HL-60 (cell line): ENCODE results near the gene TAPBPL.

Experiments
- DNase-seq, 2 experiments: peaks; one replicate each; pipeline ENCODE4 v3.0.0-alpha.2; 2010 to 2020; ENCODE audit warnings: low read depth in 1 of 2, low spot score in 1 of 2
- H3K27ac ChIP-seq: fragments of 250-450 bp; sonication (Bioruptor Pico); replicated peaks from 2 replicates; pipeline ENCODE4 v1.5.1; 2020; ENCODE audit warnings: mild to moderate bottlenecking, moderate library complexity
- H3K27me3 ChIP-seq: fragments of 250-450 bp; sonication (Bioruptor Pico); 2 replicates; pipeline ENCODE4 v1.5.1; 2021; ENCODE audit warnings: mild to moderate bottlenecking, moderate library complexity; ENCODE audit not compliant: insufficient read depth, poor library complexity, severe bottlenecking
- H3K4me3 ChIP-seq: replicated peaks from 2 replicates; pipeline ENCODE4 v1.5.1; 2011; ENCODE audit warnings: mild to moderate bottlenecking, control low read depth, low read length; ENCODE audit not compliant: insufficient read depth
- GABPA ChIP-seq: IDR thresholded peaks from 2 replicates; pipeline ENCODE4 v1.6.1; 2012; ENCODE audit warnings: low read depth
- POLR2AphosphoS5 ChIP-seq: IDR thresholded peaks from 2 replicates; pipeline ENCODE4 v1.6.1; 2012; ENCODE audit warnings: low read depth
- SPI1 ChIP-seq: IDR thresholded peaks from 2 replicates; pipeline ENCODE4 v1.6.1; 2012; ENCODE audit warnings: low read depth, mild to moderate bottlenecking, borderline replicate concordance
- TF ChIP-seq, protein P1 (sequence below): IDR thresholded peaks from one replicate; pipeline ENCODE4 v1.5.1; 2011; ENCODE audit warnings: low read length, control low read depth, inconsistent platforms; ENCODE audit not compliant: insufficient read depth
- TF ChIP-seq, protein P2 (sequence below): IDR thresholded peaks from 2 replicates; pipeline ENCODE4 v1.6.1; 2012; ENCODE audit warnings: low read depth; ENCODE audit not compliant: insufficient replicate concordance

TAPBPL gene

DNA sequence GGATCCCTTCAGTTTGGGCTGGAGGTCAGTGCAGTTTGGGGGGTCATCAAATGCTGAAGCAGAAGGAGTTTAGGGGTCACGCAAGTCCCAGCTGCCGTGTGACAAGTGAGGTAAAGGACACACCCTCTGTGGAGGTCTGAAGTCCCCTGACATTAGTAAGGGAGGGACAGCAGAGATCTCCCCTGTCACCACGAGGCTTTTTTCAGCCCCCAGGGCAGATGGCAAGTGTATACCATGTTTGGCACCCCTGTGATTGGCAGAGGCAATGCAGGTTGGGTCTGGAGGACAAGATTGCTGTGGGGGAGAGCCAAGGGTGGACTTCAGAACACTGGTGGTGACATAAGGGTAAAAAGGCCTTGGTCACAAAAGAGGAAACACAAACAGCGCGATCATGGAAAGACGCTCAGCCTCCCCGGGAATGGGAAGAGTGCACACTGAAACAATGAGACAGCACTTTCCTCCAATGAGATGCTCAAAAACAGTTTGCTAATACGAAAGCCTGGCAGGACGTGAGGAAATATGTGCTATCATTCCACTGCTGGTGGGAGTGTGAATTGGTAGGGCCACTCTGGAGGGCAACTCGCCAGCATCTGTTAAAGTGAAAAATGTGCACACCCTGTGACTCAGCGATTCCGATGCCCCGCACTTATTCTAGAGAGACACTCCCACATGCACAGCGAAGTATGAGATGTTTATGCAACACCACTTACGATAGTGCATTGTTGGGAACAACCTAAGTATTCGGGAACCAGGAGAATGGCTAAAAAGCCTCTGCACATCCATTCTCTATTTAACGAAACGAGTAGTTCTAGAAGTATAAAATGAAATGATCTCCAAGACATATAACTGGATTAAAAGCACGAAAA lies 21.5 kb upstream of the TAPBPL start:
- TF ChIP-seq, protein P1, sequence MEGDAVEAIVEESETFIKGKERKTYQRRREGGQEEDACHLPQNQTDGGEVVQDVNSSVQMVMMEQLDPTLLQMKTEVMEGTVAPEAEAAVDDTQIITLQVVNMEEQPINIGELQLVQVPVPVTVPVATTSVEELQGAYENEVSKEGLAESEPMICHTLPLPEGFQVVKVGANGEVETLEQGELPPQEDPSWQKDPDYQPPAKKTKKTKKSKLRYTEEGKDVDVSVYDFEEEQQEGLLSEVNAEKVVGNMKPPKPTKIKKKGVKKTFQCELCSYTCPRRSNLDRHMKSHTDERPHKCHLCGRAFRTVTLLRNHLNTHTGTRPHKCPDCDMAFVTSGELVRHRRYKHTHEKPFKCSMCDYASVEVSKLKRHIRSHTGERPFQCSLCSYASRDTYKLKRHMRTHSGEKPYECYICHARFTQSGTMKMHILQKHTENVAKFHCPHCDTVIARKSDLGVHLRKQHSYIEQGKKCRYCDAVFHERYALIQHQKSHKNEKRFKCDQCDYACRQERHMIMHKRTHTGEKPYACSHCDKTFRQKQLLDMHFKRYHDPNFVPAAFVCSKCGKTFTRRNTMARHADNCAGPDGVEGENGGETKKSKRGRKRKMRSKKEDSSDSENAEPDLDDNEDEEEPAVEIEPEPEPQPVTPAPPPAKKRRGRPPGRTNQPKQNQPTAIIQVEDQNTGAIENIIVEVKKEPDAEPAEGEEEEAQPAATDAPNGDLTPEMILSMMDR = no peak
- TF ChIP-seq GABPA (no peak), SPI1 (peak; percentile 24; the same call in 1 of the 2 replicates), POLR2AphosphoS5 (peak; percentile 65)
- TF ChIP-seq, protein P2, sequence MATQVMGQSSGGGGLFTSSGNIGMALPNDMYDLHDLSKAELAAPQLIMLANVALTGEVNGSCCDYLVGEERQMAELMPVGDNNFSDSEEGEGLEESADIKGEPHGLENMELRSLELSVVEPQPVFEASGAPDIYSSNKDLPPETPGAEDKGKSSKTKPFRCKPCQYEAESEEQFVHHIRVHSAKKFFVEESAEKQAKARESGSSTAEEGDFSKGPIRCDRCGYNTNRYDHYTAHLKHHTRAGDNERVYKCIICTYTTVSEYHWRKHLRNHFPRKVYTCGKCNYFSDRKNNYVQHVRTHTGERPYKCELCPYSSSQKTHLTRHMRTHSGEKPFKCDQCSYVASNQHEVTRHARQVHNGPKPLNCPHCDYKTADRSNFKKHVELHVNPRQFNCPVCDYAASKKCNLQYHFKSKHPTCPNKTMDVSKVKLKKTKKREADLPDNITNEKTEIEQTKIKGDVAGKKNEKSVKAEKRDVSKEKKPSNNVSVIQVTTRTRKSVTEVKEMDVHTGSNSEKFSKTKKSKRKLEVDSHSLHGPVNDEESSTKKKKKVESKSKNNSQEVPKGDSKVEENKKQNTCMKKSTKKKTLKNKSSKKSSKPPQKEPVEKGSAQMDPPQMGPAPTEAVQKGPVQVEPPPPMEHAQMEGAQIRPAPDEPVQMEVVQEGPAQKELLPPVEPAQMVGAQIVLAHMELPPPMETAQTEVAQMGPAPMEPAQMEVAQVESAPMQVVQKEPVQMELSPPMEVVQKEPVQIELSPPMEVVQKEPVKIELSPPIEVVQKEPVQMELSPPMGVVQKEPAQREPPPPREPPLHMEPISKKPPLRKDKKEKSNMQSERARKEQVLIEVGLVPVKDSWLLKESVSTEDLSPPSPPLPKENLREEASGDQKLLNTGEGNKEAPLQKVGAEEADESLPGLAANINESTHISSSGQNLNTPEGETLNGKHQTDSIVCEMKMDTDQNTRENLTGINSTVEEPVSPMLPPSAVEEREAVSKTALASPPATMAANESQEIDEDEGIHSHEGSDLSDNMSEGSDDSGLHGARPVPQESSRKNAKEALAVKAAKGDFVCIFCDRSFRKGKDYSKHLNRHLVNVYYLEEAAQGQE = no peak
- Histone ChIP-seq H3K27ac (peak overlapping the region; percentile 50), H3K4me3 (peak overlapping the region; percentile 14), H3K27me3 (no peaks in the 10 kb centered on the region)
- DNase-seq = peak; percentile 87 to 93

DNA sequence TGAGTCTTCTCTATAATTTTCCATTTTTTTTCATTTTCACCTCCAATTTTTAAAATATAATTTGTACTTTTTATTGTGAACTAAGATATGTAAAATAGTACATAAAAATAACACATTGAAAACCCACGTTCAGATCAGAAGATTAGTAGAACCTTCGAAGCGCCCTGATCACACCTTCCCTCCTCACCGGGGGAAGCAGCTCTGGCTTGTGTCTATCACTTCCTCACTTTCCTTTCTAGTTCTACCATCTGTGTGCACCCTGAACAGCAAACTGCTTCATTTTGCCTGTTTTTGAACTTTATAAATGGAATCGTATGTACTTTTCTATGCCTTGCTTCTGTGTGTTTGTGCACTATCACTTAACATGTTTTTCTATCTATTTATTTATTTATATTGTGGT lies 18.9 kb upstream of the TAPBPL start:
- Histone ChIP-seq H3K27ac (no peak overlapping the region), H3K4me3 (no peak overlapping the region), H3K27me3 (no peaks in the 10 kb centered on the region)
- TF ChIP-seq SPI1 (no peak), POLR2AphosphoS5 (no peak), GABPA (no peak)
- TF ChIP-seq, protein P2 = no peak
- no peak for DNase-seq

DNA sequence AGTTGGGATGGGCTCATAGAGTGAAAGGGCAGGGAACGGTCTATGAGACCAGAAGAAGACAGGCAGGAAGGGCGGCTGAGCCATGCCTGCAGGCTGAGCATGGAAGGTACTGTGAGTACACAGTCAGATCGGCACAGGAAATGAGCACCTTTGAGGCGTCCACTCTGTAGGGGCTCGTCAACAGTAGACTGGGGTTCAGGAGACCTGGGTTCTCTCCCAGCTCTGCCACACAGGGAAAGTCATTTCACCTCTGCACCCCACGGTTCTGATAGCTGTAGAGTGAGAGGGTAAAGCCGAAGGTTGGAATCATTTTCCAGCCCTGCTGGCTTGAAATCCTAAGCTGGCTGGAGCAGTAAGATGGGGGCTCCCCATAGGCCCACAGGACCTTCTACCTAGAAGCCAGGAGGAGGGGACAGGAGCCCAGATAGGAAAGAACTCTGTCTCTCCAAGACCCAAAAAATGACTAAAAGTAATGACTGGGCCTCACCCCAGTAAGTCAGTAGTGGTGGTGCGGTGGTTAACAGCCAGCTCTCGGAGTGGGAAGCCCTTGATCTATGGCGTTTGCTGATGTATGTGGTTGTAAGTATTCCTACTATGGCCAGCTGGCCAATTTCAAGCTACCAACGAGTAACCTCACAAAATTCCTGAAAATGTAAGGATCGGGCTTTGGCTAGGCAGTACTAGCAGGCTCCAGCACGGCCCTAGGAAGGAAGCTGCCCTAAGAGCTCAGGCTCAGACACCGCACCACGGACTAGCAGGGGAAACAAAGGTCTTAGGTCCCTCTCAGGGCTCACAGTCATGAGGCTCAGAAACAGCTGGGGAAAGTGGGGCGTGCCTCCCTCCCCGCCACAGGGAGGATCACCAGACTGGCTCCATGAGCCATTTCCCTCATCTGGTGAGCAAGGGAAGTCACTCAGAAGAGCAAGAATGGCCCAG lies 17.4 kb upstream of the TAPBPL start:
- no peak overlapping the region for H3K4me3 ChIP-seq
- TF ChIP-seq, protein P2 = no peak
- TF ChIP-seq GABPA = no peak
- TF ChIP-seq SPI1 = no peak
- H3K27ac ChIP-seq = no peak overlapping the region
- H3K27me3 ChIP-seq = no peaks in the 10 kb centered on the region
- no peak for DNase-seq
